CD4-positive, alpha-beta T cell (primary cell): ENCODE data around the gene ERLEC1. TPM values are rescaled to one million over a fixed set of nuclear protein-coding genes. Genes with fewer than 3 reads are reported as not detected.

Experiments used
- ATAC-seq: fragments of 200-7000 bp; cut with Tn5 transposase; one replicate; pipeline ENCODE4 v1.10.0; 2022; ENCODE audit warnings: mild to moderate bottlenecking; ENCODE audit not compliant: poor library complexity
- CTCF ChIA-PET: fragments of 350-600 bp; sonication (Branson Sonifier 250); formaldehyde crosslinking; loops from one replicate; lab custom pipeline; 2021; ENCODE audit warnings: antibody characterized with exemption, inconsistent platforms; lab: Charles Lee
- POLR2A ChIA-PET: fragments of 350-600 bp; sonication (Branson Sonifier 250); formaldehyde crosslinking; loops from one replicate; lab custom pipeline; 2021; ENCODE audit warnings: antibody characterized with exemption, inconsistent platforms; lab: Charles Lee
- DNase-seq, 14 experiments: peaks; one replicate each; pipeline ENCODE4 v3.0.0-alpha.2; 2013 to 2020; ENCODE audit warnings: mixed read lengths in 2 of 14
- H3K27ac ChIP-seq, 2 donors: one replicate each; pipeline versions ENCODE4 v1.5.1 to v1.7.0; 2013; ENCODE audit warnings: low read length in 2 of 2, low read depth in 1 of 2, mild to moderate bottlenecking in 1 of 2
- H3K27me3 ChIP-seq, 2 experiments: 1 replicate in 1 of 2; 2 replicates in 1 of 2; pipeline versions ENCODE4 v1.6.1 to v1.7.0; 2013; ENCODE audit warnings: low read length in 2 of 2, control low read depth in 1 of 2, mild to moderate bottlenecking in 1 of 2, moderate library complexity in 1 of 2; ENCODE audit not compliant: insufficient read depth in 2 of 2, control insufficient read depth in 1 of 2
- H3K36me3 ChIP-seq: one replicate; pipeline ENCODE4 v1.6.1; 2013; ENCODE audit warnings: low read length, control low read depth; ENCODE audit not compliant: insufficient read depth
- H3K4me1 ChIP-seq: one replicate; pipeline ENCODE4 v1.6.1; 2013; ENCODE audit warnings: low read length, control low read depth; ENCODE audit not compliant: insufficient read depth
- H3K4me3 ChIP-seq: one replicate; pipeline ENCODE4 v1.5.1; 2013; ENCODE audit warnings: mild to moderate bottlenecking, low read length, moderate library complexity
- H3K9me3 ChIP-seq, 2 experiments: 1 replicate in 1 of 2; 2 replicates in 1 of 2; pipeline versions ENCODE4 v1.6.1 to v1.7.0; 2013; ENCODE audit warnings: low read length in 2 of 2, mild to moderate bottlenecking in 2 of 2, control low read depth in 1 of 2, moderate library complexity in 1 of 2; ENCODE audit not compliant: control insufficient read depth in 1 of 2, insufficient read depth in 1 of 2
- H3K27ac Mint-ChIP-seq: one replicate; pipeline ENCODE4 v1.8.0; 2020; ENCODE audit warnings: mixed read lengths
- H3K27me3 Mint-ChIP-seq: one replicate; pipeline ENCODE4 v1.8.0; 2021; ENCODE audit warnings: mixed read lengths
- H3K36me3 Mint-ChIP-seq: one replicate; pipeline ENCODE4 v1.8.0; 2021; ENCODE audit warnings: low read depth, mixed read lengths
- H3K4me1 Mint-ChIP-seq: one replicate; pipeline ENCODE4 v1.8.0; 2021; ENCODE audit warnings: low read depth, mixed read lengths
- H3K4me3 Mint-ChIP-seq: one replicate; pipeline ENCODE4 v1.8.0; 2020; ENCODE audit warnings: mild to moderate bottlenecking, mixed read lengths
- H3K9me3 Mint-ChIP-seq: one replicate; pipeline ENCODE4 v1.8.0; 2020; ENCODE audit warnings: mixed read lengths
- intact Hi-C, 2 experiments: fragments of 100-400 bp; cut with DNase I in 1 of 2; cut with micrococcal nuclease in 1 of 2; formaldehyde crosslinking; loops; one replicate each; pipeline versions ENCODE4 v1.15.1 to v1.9.0; 2023 to 2025; cut with DNase I, micrococcal nuclease
- total RNA-seq, 174 experiments: library from RNA in 2 of 174; stranded (reverse) in 2 of 174; gene quantifications; one replicate each; pipeline ENCODE4 v1.2.3 and lab custom pipeline; 2021 to 2026
- TF ChIP-seq, protein P1 (sequence below): fragments of 200-600 bp; IDR thresholded peaks from one replicate; pipeline ENCODE4 v1.8.0; 2022; ENCODE audit warnings: antibody characterized with exemption, mild to moderate bottlenecking

The ERLEC1 gene
- total RNA-seq, 2 experiments from 2014 or later, result 14.5 to 14.7 TPM

DNA sequence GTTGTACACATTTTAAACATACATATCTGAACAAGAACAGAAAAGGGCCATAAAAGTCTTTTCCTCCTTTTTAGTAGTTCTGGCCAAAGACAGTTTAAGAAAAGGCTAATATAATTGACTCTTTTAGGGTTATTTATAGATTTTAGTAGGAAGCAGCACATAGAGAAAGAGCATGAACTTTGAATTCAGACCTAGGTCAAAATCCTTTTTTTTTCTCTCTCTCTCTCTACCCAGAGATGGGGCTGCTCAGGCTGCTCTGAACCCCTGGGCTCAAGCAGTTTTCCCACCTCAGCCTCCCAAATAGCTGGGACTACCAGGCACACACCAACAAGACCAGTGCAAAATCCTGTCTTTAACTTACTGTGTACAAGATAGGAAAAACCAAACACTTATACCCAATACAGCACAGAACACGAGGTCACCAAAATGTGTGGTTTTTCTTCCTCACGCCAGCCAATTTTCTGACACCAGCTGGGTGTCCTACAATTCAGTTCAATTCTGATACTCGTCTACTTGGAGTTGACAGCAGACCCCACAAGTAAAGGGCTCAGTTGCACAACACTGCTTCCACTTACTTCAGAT, 32.1 kb downstream of the ERLEC1 start:
- no peaks in the 10 kb centered on the region for H3K4me1 Mint-ChIP-seq
- DNase-seq (no peak), ATAC-seq (no peak)
- intact Hi-C loops, result no loop called here
- TF ChIP-seq, protein P1, sequence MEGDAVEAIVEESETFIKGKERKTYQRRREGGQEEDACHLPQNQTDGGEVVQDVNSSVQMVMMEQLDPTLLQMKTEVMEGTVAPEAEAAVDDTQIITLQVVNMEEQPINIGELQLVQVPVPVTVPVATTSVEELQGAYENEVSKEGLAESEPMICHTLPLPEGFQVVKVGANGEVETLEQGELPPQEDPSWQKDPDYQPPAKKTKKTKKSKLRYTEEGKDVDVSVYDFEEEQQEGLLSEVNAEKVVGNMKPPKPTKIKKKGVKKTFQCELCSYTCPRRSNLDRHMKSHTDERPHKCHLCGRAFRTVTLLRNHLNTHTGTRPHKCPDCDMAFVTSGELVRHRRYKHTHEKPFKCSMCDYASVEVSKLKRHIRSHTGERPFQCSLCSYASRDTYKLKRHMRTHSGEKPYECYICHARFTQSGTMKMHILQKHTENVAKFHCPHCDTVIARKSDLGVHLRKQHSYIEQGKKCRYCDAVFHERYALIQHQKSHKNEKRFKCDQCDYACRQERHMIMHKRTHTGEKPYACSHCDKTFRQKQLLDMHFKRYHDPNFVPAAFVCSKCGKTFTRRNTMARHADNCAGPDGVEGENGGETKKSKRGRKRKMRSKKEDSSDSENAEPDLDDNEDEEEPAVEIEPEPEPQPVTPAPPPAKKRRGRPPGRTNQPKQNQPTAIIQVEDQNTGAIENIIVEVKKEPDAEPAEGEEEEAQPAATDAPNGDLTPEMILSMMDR, result no peak
- no peak overlapping the region for H3K27ac Mint-ChIP-seq
- H3K36me3 Mint-ChIP-seq, result peaks cover 58% of the 10 kb centered on the region
- Histone ChIP-seq H3K4me1 (no peaks in the 10 kb centered on the region), H3K27ac (no peak overlapping the region), H3K36me3 (peaks cover 41% of the 10 kb centered on the region), H3K27me3 (no peaks in the 10 kb centered on the region), H3K9me3 (no peaks in the 10 kb centered on the region), H3K4me3 (no peak overlapping the region)
- ChIA-PET POLR2A (no interaction called here), CTCF (no interaction called here)
- no peaks in the 10 kb centered on the region for H3K9me3 Mint-ChIP-seq
- no peaks in the 10 kb centered on the region for H3K27me3 Mint-ChIP-seq
- no peak overlapping the region for H3K4me3 Mint-ChIP-seq

DNA sequence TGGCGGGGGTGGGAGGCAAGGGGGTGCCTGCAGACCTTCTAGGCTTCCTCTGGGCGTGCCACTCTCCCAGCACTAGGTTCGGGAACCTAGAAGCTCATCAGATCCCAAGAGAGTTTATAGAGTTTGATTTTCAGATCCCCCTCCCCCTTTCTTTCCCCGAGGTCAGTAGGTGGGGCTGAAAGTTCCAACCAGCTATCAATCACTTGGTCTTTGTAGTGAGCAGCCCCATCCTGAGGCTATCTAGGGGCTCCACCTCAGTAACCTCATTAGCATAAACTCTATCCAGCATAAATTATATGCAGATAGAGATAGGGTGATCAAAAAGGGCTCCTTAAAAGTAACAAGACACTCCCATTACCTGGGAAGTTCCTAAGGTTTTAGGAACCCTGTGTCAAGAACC, 32.8 kb downstream of the ERLEC1 start:
- CTCF ChIA-PET, result no interaction called here
- Histone ChIP-seq H3K4me3 (no peak overlapping the region), H3K27ac (no peak overlapping the region), H3K9me3 (no peaks in the 10 kb centered on the region), H3K36me3 (peaks cover 36% of the 10 kb centered on the region), H3K27me3 (no peaks in the 10 kb centered on the region), H3K4me1 (no peaks in the 10 kb centered on the region)
- Mint-ChIP-seq H3K36me3 (peaks cover 51% of the 10 kb centered on the region), H3K4me1 (no peaks in the 10 kb centered on the region), H3K27ac (no peak overlapping the region), H3K4me3 (no peak overlapping the region), H3K27me3 (no peaks in the 10 kb centered on the region), H3K9me3 (no peaks in the 10 kb centered on the region)
- POLR2A ChIA-PET, result no interaction called here
- no peak for ATAC-seq
- DNase-seq, result no peak
- TF ChIP-seq, protein P1, result no peak
- intact Hi-C loops, result no loop called here

DNA sequence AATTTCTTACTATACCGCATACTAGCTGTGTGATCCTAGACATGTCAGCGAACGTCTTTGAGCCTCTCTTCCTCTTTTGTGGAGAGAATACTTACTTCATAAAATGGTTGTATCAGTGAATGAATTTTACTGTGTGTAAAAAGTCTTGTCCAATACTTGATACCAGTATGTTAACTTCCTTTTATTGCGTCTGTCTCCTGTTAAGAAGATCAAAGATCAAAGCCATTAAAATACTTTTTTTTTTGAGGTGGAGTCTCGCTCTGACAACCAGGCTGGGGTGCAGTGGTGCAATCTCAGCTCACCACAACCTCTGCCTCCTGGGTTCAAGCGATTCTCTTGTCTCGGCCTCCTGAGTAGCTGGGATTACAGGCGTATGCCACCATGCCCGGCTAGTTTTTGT, 33.2 kb downstream of the ERLEC1 start:
- no peak overlapping the region for H3K4me3 Mint-ChIP-seq
- TF ChIP-seq, protein P1, result no peak
- H3K27ac Mint-ChIP-seq, result no peak overlapping the region
- no peaks in the 10 kb centered on the region for H3K4me1 Mint-ChIP-seq
- Histone ChIP-seq H3K27me3 (no peaks in the 10 kb centered on the region), H3K4me1 (no peaks in the 10 kb centered on the region), H3K4me3 (no peak overlapping the region), H3K27ac (no peak overlapping the region), H3K36me3 (peaks cover 36% of the 10 kb centered on the region), H3K9me3 (no peaks in the 10 kb centered on the region)
- H3K27me3 Mint-ChIP-seq, result no peaks in the 10 kb centered on the region
- ChIA-PET POLR2A (no interaction called here), CTCF (no interaction called here)
- ATAC-seq (no peak), DNase-seq (no peak)
- intact Hi-C loops, result no loop called here
- H3K36me3 Mint-ChIP-seq, result peaks cover 48% of the 10 kb centered on the region
- no peaks in the 10 kb centered on the region for H3K9me3 Mint-ChIP-seq
